Stimulated activated CD8-positive, alpha-beta memory T cell treated with anti-CD3 and anti-CD28 coated beads, Interleukin-4, amount 100 ng/mL, for 24 hours (primary cell): ENCODE results near the gene PSMD8.
"Not testable (repeated sequence)": the region's sequence is repeated elsewhere in the genome, so short reads cannot be mapped to it uniquely, and the experiment has no call there.

Experiments
- DNase-seq: peaks from one replicate; pipeline ENCODE4 v3.0.0-alpha.2; 2020; ENCODE audit warnings: low read depth

The PSMD8 gene

DNA sequence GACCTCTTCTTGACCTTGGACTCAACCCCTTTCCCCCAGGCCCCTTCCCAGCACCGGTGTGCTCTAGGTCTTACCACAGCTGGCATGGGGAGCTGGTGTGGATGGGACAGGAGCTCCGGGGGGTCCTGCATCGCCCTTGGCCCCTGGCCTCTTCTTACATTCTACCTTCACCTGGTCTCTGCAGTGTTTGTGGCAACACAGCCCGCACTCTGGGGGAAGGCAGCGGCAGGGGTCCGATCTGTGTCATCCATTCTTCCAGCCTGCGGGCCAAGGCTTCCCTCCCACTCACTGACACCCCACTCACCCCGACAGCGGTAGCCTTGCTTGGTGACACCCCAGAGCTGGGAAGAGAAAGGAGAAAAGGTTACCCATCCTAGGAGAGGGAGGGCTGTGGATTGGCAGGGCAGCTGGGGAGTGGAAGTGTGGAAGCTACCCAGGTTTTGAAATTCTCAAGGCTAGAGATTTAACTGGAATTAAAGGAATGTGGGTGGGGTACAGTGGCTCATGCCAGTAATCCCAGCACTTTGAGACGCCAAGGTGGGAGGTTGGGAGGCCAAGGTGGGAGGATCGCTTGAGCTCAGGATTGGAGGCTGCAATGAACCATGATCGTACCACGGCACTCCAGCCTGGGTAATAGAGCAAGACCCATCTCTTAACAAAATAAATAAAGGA lies 36.8 kb downstream of the PSMD8 start:
- DNase-seq, result no peak

DNA sequence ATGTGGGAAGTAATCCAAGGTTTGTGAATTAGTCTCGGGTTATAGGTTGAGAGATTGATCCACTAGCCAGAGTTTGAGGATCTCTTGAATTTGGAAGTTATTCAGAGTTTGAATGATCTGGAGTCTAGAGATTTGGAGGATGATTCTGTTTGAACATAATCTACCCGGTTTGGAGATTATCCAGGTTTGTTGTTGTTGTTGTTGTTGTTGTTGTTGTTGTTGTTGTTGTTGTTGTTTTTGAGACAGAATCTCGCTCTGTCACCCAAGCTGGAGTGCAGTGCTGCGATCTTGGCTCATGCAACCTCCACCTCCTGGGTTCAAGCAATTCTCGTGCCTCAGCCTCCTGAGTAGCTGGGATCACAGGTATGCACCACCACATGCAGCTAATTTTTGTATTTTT lies 37.5 kb downstream of the PSMD8 start:
- DNase-seq, result not testable (repeated sequence)

DNA sequence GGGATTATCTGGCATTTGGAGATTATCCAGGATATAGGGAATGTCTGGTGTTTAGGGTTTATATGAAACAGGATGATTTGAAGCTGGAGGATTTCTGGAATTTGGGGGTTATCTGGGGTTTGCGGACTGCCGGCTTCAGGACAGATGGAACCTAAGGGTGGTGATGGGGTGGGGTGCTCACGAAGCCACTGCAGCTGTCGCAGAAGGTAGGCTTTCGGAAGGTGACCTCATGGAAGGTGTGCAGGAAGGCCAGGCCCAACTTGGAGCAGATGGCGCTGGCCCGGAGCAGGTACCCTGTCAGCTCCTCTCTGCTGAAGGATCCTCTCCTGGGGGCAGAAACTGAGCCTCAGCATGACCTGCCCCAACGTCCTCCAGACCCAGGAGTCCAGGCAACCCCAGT lies 38.1 kb downstream of the PSMD8 start:
- no peak for DNase-seq

DNA sequence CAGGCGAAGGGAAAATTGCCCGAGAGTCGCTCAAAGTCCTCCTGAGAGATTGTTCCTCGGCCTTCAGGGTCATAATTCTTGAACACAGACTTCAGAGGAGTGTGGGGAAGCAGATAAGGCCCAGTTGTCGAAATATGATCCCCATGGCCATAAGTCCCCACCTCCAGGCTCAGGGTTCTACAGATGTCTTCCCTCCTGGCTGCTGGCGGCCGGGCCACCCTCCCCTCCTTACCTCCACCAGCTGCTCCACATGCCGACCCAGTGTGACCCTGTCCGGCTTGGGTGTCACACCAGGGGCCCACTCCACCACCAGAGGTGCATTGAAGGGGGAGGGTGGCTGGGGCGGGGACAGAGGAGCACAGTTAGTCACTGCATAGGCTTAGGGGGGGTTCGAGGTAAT lies 38.6 kb downstream of the PSMD8 start:
- DNase-seq, result no peak

DNA sequence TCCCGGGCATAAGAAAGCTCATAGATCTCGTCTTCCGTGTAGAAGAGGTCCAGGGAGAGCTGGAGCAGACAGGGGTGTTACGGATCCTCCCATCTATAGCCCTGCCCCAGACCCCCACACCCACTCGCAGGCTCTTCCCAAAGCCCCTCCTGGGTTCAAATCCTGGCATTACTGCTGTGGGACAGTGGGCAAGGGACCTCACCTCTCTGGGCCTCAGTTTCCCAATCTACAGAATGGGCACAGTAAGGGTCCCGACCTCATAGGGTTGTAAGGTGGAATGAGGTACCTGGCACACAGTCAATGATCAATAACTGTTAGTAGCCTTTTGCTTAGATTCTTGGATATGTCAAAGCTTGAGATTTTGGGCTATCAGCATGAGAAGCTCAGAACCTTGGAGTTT lies 39.0 kb downstream of the PSMD8 start:
- no peak for DNase-seq

DNA sequence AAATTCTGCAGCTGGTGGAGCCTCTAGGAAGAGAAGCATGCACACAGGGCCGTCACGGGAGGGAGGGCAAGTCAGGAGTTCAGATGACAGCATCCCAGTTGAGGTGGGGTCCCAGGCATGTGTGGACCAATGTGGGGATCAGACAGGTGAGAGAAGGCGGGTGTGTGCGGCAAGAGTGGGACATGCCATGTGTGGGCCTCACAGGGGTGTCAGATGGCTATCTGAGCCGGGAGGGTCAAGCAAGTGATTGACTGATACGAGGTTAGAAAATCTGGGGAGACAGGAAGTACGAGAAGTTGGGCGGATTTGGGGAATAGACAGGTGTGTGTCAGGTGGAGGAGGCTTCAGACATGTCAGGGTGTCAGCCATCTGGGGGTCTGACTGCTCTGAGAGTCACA lies 42.8 kb downstream of the PSMD8 start:
- no peak for DNase-seq

DNA sequence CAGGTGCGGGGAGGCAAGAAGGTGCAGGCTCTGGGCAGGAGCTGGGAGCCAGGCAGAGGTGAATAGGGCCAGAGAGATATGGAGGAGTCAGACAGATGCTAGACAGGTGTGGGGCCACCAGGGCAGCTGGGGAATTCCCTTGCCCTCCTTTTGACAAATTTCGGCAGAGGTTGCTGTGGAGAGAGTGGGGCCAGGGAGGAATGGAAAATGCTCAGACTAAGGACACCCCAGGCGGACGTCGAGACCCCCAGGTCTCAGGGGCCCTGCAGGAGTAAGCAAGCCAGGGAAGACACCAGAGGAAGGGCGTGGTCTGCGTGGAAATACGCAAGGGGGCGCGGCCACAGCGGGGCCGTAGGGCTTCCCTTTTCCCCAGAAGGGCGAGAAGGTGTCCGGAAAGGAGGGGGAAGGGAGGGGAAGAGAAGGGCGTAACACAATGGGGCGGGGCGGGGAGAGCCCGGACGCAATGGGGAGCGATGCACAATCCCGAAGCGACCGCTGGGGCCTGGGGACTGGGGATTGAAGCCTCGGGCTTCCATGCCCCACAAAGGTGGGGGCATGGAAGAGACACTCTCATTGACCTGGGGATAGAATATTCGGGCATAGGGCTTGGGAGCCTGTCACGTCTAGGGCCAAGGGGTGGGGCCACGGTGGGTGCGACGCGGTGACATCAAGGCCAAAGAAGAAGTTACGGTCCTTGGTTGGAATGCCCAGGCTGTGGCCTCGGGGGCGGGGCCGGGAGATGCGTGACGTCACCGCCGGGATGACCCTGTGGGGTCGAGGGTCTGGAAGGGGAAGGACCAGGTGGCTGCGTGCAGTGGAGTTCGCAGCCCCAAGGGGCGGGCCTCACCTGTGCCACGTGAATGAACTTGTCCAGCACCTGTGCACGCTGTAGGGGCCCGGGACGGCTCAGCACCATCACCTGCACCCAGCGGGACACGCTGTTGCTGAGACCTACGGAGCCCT lies 43.5 kb downstream of the PSMD8 start:
- DNase-seq, result peak; percentile 45

DNA sequence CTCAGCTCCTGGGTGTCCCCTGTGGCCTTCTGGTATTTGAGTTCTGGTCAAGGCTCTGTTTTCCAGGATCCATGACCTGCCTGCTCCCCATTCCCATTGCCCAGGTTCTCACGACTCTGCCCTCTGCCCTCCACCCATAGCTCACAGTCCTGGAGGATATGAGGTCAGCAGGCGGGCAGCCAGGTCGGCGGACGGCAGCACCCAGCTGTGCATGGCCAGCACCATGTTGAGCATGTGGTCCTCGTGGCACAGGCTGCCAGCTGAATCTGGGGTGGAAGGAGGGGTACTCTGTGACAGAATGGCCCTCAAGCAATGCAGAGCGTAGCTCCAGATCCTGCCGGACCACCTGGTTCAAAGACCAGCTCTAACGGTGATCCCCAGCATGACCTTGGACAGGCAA lies 46.6 kb downstream of the PSMD8 start:
- DNase-seq, result no peak

DNA sequence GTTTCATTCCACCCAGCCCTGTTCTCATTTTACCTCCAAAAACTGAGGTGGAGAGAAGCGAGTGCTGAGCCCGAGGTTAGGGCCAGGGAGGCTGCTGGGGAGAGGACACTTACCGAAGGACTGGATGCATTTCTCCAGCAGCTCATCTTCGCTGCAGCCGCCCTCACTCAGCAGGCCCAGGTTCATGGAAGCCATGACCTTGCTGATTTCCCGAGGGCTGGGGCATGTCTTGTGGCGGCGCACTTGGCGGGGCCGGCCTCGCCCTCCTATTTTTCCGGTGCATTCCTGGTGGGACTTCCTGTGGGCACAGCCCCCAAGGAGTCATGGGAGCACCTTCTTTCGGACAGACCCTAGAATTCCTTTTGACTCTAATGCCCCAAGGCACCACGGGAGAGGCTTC lies 47.5 kb downstream of the PSMD8 start:
- DNase-seq, result no peak

DNA sequence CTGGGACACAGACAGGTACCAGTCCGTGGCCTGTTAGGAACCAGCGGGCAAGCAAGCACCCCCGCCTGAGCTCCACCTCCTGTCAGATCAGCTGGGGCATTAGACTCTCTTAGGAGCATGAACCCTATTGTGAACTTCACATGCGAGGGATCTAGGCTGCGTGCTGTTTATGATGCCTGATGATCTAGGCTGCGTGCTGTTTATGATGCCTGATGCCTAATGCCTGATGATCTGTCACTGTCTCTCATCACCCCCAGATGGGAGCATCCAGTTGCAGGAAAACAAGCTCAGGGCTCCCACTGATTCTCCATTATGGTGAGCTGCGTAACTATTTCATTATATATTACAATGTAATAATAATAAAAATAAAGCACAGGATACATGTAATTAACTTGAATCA lies 48.1 kb downstream of the PSMD8 start:
- DNase-seq, result no peak

DNA sequence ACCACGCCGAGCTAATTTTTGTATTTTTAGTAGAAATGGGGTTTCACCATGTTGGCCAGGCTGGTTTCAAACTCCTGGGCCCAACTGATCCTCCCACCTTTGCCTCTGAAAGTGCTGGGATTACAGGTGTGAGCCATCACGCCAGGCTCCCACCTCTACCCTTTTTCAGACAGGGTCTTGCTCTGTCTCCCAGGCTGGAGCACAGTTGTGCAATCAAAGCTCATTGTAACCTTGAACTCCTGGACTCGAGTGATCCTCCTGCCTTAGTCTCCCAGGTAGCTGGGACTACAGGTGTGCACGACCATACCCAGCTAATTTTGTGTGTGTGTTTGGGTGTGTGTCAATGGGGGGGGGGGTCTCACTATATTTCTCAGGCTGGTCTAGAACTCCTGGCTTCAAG lies 49.9 kb downstream of the PSMD8 start:
- no peak for DNase-seq

DNA sequence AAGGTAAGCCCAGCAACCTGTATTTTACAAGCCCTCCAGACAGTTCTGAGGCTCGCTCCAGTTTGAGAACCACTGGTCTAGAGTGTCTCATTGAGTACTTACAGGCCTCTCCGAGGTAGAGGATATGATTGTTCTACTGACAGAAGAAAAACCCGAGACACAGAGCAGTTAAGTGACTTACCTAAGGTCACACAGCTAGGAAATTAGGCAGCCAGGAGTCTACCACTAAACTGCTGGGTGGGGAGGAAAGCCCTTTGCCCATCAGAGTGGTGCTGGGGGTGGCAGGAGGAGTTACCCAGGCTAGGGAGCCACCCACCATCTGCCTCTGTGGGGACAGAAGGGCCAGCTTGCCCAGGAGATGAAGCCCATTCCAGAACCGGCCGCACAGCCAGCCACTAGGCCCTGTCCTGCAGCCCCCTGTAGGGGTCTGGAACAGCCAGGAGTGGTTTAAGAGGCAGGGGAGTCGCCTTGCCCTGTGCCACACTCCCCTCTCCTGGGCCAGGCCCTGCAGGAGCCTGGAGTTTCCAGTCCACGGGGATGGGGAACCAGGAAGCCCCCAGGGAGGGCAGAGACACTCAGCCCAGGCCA lies 50.9 kb downstream of the PSMD8 start:
- no peak for DNase-seq

DNA sequence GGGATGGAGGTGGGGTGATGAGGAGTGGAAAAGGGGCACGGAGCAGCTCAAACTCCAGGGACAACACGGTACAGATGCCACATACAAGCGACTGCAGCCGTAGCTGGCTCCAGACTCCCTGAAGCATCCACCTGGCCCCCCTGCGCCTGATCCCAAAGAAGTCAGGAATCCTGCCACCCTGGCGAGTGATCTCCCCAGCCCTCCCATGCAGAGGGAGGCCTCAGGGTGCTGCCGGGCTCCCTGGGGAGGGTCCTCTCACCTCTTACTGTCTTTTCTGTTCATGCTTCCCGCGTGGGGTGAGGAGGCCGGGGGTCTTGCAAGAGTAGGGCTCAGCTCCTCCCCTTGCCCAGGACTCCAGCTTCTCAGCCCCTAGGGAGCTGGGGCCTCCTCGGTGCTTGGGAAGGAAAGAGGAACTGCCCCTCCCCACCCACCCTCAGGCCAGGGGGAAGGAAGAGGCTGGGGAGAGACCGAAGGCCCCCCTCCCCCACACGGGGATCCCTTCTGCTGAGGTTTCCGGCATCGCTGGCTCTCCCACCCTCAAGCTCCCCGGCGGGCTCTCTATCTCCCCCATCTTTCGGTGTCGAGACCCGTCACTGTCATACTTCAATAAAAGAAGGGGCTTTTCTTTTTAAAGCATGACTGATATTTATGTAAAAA lies 51.6 kb downstream of the PSMD8 start, which contains the start of gene RASGRP4:
Gene RASGRP4 (minus strand): TSS at position 410 of the 657 bp plus-strand sequence. CDS start 128 bp downstream, at position 282.
- DNase-seq, result peak; percentile 8

DNA sequence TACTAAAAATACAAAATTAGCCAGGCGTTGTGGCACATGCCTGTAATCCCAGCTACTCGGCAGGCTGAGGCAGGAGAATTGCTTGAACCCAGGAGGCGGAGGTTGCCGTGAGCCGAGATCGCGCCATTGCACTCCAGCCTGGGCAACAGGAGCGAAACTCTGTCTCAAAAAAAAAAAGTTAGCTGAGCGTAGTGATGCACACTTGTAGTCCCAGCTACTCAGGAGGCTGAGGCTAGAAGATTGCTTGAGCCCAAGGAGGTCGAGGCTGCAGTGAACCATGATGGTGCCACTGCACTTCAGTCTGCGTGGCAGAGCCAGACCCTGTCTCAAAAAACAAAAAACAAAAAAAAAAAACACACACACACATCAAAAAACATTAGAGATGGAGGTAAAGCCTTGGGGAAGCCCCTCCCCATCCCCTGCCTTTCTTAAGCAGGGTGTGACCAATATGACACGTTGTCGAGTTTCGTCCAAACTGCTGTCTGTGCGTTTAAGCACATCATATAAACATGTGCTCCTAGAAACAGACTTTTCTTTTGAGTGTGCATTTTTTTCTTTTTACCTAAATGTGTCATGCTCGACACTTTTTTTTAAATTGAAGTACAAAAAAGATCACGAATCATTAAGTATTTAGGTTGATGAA lies 52.8 kb downstream of the PSMD8 start:
- DNase-seq, result not testable (repeated sequence)

DNA sequence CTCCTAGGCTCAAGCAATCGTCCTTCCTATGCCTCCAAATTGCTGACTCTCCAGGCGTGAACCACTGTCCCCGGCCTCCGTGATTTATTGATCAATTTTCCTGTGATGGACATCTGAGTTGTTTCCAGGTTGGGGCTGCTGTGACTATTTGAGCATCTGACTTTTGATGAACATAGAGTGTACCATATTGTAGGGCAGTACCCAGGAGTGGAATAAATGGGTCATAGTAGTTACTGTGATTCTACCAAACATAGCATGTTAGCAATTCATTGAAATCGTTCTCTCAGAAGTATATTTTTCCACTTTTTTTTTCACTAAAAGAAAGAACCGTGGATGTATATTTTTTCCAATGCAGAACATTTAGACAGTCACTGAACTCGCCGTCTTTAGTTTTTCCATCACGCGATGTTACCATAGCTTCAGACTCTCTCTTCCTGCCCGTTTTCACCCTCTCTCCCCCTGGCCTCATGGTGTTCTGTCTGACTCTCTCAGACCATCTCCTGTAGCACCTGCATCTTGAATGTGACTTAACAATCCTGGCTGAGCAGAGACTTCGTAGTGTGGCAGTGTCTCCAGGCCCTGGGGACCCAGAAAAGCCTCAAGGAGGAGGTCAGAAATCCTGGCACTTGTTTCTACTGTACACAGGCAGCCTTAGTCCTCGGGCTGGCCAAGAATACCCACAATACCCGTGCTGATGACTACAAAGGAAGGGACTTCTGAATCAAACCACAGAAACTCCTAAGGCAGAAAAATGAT lies 54.9 kb downstream of the PSMD8 start:
- DNase-seq, result no peak

DNA sequence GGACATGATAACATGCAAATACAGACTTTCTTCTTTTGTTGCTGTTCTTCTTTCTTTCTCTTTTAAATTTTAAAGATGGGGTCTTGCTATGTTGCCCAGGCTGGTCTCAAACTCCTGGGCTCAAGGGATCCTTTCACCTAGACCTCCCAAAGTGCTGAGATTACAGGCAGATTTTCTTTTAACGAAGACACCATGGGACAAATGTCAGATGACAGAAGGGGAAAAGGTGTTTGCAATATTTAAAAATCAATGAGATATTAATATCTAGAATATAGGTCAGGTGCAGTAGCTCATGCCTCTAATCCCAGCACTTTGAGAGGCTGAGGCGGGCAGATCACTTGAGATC lies 55.4 kb downstream of the PSMD8 start:
- DNase-seq, result no peak

DNA sequence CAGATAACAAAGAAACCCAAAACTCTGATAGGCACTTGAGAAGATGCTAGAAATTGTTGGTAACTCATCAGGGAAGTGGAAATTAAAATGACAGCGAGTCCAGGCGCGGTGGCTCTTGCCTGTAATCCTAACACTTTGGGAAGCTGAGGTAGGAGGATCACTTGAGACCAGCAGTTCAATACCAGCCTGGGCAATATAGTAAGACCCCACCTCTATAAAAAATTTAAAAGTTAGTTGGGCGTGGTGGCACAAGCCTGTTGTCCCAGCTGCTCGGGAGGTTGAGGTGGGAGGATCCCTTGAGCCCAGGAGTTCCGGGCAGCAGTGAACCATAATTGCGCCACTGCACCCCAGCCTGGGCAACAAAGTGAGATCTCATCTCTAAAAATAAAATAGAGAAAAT lies 56.6 kb downstream of the PSMD8 start:
- DNase-seq, result no peak

DNA sequence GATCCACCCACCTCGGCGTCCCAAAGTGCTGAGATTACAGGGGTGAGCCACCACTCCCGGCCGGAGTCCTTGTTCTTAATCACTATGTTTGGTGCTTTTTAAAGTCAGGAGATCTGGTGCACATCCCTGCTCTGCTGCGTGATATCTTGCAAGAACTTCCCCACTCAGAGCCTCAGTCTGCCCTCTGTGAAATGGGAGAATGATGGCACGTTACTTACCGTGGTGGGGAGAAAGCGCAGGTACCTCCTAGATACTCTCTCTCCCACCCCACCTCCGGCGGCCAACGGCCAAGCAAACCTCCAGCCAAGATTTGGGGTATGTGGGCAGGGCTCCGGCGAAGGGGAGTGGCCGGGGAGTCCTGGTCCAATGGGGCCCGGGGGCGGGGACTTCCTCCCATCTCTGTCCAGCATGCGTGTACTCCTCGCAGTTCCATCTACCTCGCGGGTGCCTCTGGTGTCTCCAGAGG lies 58.9 kb downstream of the PSMD8 start, which contains the start of gene RYR1:
Gene RYR1 (plus strand): TSS at position 424 of the 466 bp plus-strand sequence. CDS start 139 bp downstream, outside the sequence.
- DNase-seq, result peak; percentile 34
